Esophagus squamous epithelium (tissue), 5 donors: ENCODE data around the gene NFATC3. TPM values are rescaled to one million over a fixed set of nuclear protein-coding genes. Genes with fewer than 3 reads are reported as not detected.

ENCODE experiments used
- DNase-seq: peaks from one replicate; lab custom pipeline; 2025; lab: John Stamatoyannopoulos, UW
- H3K27ac ChIP-seq, 4 donors: fragments of 200-600 bp; sonication (generic); one replicate each; pipeline ENCODE4 v1.5.1; 2016 to 2019; ENCODE audit warnings: mild to moderate bottlenecking in 1 of 4
- H3K27me3 ChIP-seq, 4 donors: fragments of 200-600 bp; sonication (generic); 1 replicate in 3 of 4; 2 replicates in 1 of 4; pipeline versions ENCODE4 v1.5.1 to v1.6.0; 2017 to 2021; ENCODE audit warnings: antibody characterized with exemption in 1 of 4
- H3K36me3 ChIP-seq, 3 donors: fragments of 200-600 bp; sonication (generic); one replicate each; pipeline ENCODE4 v1.5.1; 2016 to 2019
- H3K4me1 ChIP-seq, 3 donors: fragments of 200-600 bp; sonication (generic); one replicate each; pipeline ENCODE4 v1.5.1; 2017 to 2019
- H3K4me3 ChIP-seq, 4 donors: fragments of 200-600 bp; sonication (generic); 1 replicate in 3 of 4; 2 replicates in 1 of 4; pipeline ENCODE4 v1.5.1; 2016 to 2019; ENCODE audit warnings: mild to moderate bottlenecking in 2 of 4, moderate library complexity in 1 of 4
- H3K9me3 ChIP-seq, 3 donors: fragments of 200-600 bp; sonication (generic); one replicate each; pipeline ENCODE4 v1.5.1; 2016 to 2019
- CTCF ChIP-seq, 6 experiments: fragments of 450-650 bp in 4 of 6; fragments of 200-600 bp in 2 of 6; sonication (generic) in 2 of 6; IDR thresholded peaks; one replicate each; pipeline ENCODE4 v1.5.1; 2016 to 2019; ENCODE audit warnings: antibody characterized with exemption in 6 of 6, mild to moderate bottlenecking in 4 of 6, moderate library complexity in 4 of 6
- POLR2A ChIP-seq, 4 donors: fragments of 450-650 bp; IDR thresholded peaks; one replicate each; pipeline ENCODE4 v1.6.1; 2017; ENCODE audit warnings: antibody characterized with exemption in 4 of 4, mild to moderate bottlenecking in 4 of 4, moderate library complexity in 3 of 4
- WGBS, 2 donors: methylation state at CpG; one replicate each; pipeline ENCODE4 v1.1.5; 2018; 5-methylcytosine and 5-hydroxymethylcytosine counted together
- intact Hi-C: fragments of 100-400 bp; cut with DNase I; formaldehyde crosslinking; loops from one replicate; pipeline ENCODE4 v1.15.0; 2022
- total RNA-seq, 4 donors: library from RNA; depleted of rRNA; stranded (reverse); fragments of >200 nt; gene quantifications; one replicate each; pipeline ENCODE4 v1.1.0, GENCODE V29; 2016
- donor health status: DM: yes; HTN: yes; CAD: no.

The NFATC3 gene
- total RNA-seq, 4 donors from 2014 or later, result 18.6 to 30.9 (median 20.5) TPM

DNA sequence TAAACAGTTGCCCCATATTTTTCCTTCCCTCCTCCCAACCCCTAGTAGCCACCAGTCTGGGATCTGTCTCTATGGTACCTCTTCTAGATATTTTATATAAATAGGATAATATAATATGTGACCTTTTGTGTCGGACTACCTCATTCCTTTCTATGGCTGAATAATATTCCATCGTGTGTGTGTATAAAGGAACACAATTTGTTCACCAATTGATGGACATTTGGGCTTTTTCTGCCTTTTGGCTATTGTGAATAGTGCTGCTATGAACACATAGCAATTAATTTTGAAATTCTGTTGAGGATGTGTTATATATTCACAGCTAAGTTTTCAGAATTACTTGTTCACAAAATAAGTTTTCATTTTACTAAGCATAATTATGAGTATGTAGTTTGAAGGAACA is 2.5 kb downstream of the NFATC3 start:
- no peaks in the 10 kb centered on the region for H3K9me3 ChIP-seq
- H3K4me3 ChIP-seq, result no peak overlapping the region
- H3K27ac ChIP-seq, result peak overlapping the region in 1 of 4 donors; percentile 98
- TF ChIP-seq POLR2A (IDR thresholded peaks at IDR 0.05), result no peak
- no peak for TF ChIP-seq CTCF (IDR thresholded peaks at IDR 0.05)
- peaks cover 30 to 83% (median 30%) of the 10 kb centered on the region in 3 donors for H3K4me1 ChIP-seq
- intact Hi-C loops, result loop anchor here (10.0 kb wide), 1 partner anchor 147 kb away; the partner anchor contains the start of gene ESRP2
- no peaks in the 10 kb centered on the region for H3K27me3 ChIP-seq
- WGBS, 2 donors, result 54 to 61% methylated on average over 2 of the region's 2 CpGs
- H3K36me3 ChIP-seq, result no peaks in the 10 kb centered on the region
- DNase-seq, result no peak

GRCh38 chr16:68088130-68088972 is 3.2 kb downstream of the NFATC3 start:
- 81 to 84% methylated on average over 9 of the region's 9 CpGs for WGBS, 2 donors
- Histone ChIP-seq H3K36me3 (no peaks in the 10 kb centered on the region), H3K27ac (no peak overlapping the region), H3K27me3 (no peaks in the 10 kb centered on the region), H3K4me3 (no peak overlapping the region), H3K9me3 (no peaks in the 10 kb centered on the region), H3K4me1 (peaks cover 30 to 84% (median 37%) of the 10 kb centered on the region in 3 donors)
- intact Hi-C loops, result loop anchor here (10.0 kb wide), 1 partner anchor 146 kb away; the partner anchor contains the start of gene ESRP2
- no peak for DNase-seq
- no peak for TF ChIP-seq CTCF (IDR thresholded peaks at IDR 0.05)
- no peak for TF ChIP-seq POLR2A (IDR thresholded peaks at IDR 0.05)

- intact Hi-C loops, result loop anchor here (10.0 kb wide), 1 partner anchor 146 kb away; the partner anchor contains the start of gene ESRP2
- Histone ChIP-seq H3K9me3 (no peaks in the 10 kb centered on the region), H3K27ac (no peak overlapping the region), H3K27me3 (no peaks in the 10 kb centered on the region), H3K4me1 (peaks cover 24 to 84% (median 33%) of the 10 kb centered on the region in 3 donors), H3K4me3 (no peak overlapping the region), H3K36me3 (no peaks in the 10 kb centered on the region)
- TF ChIP-seq POLR2A (IDR thresholded peaks at IDR 0.05), result no peak
- no peak for DNase-seq
- 81 to 83% methylated on average over 4 of the region's 4 CpGs for WGBS, 2 donors
Measured at GRCh38 chr16:68089067-68089466, 3.9 kb downstream of the NFATC3 start.

DNA sequence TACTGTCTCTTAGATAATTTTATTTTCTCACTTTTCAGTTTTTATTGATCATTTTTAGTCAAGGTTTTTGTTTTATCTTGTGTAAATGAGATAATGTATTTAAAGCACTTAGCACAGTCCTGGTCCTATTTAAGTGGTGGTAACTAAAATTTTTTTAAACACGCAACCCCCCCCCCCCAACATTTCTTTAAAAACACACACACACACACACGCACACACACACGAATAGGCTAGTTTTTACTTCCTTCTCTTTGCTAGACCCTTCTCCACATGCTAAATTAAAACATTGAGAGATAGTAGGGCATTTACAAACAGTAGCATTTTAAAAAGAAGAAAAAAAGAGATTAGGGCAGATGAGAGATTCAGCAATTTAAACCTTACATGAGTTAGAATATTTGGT is 5.0 kb downstream of the NFATC3 start:
- WGBS, 2 donors, result 35 to 41% methylated on average over 3 of the region's 3 CpGs
- peak overlapping the region in 1 of 4 donors; percentile 16 for H3K27ac ChIP-seq
- intact Hi-C loops, result no loop called here

DNA sequence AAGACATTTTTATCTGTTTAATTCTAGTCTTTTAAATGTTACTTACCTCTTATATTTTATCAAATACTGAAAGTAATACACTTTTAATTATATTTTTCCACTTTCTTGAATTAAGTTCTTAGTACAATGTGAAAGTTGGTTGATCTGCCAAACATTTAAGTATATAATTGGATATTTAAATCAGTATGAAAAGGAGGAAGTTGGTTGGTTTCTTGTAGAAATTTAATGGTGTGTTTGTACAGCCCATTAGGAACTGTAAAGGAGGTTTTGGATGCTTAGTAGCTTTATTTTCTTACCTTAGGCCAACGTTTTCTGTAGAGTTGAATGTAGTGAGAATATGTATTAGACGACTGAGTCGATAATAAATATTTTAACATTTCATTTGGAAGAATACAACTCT is 5.4 kb downstream of the NFATC3 start:
- Histone ChIP-seq H3K4me1 (peaks cover 20 to 87% (median 29%) of the 10 kb centered on the region in 3 donors), H3K36me3 (no peaks in the 10 kb centered on the region), H3K4me3 (no peak overlapping the region), H3K9me3 (no peaks in the 10 kb centered on the region), H3K27me3 (no peaks in the 10 kb centered on the region), H3K27ac (peak overlapping the region in 2 of 4 donors; percentile 16 to 54)
- no peak for TF ChIP-seq CTCF (IDR thresholded peaks at IDR 0.05)
- no peak for TF ChIP-seq POLR2A (IDR thresholded peaks at IDR 0.05)
- DNase-seq, result no peak
- WGBS, 2 donors, result 48% methylated on average over 3 of the region's 3 CpGs
- intact Hi-C loops, result no loop called here

More for the DNA sequence above, 5.0 kb downstream of the NFATC3 start:
- Histone ChIP-seq H3K4me3 (no peak overlapping the region), H3K27me3 (no peaks in the 10 kb centered on the region), H3K36me3 (no peaks in the 10 kb centered on the region), H3K9me3 (no peaks in the 10 kb centered on the region), H3K4me1 (peaks cover 20 to 87% (median 29%) of the 10 kb centered on the region in 3 donors)
- TF ChIP-seq POLR2A (IDR thresholded peaks at IDR 0.05) (no peak), CTCF (IDR thresholded peaks at IDR 0.05) (no peak)
- DNase-seq, result no peak
